Ovary (tissue), 3 donors: ENCODE measurements around the gene DRAM2.

Experiments used
- POLR2A ChIP-seq: fragments of 450-650 bp; IDR thresholded peaks from one replicate; pipeline ENCODE4 v1.6.1; 2017; ENCODE audit warnings: antibody characterized with exemption, mild to moderate bottlenecking, moderate library complexity
- TF ChIP-seq, protein P1 (sequence below), 3 donors: fragments of 450-650 bp in 2 of 3; fragments of 200-600 bp in 1 of 3; IDR thresholded peaks; one replicate each; pipeline versions ENCODE4 v1.5.1 to v1.8.0; 2016 to 2022; ENCODE audit warnings: antibody characterized with exemption in 3 of 3, mild to moderate bottlenecking in 1 of 3
- donor health status: DM: no; HTN: no; CAD: no.

- TF ChIP-seq, protein P1, sequence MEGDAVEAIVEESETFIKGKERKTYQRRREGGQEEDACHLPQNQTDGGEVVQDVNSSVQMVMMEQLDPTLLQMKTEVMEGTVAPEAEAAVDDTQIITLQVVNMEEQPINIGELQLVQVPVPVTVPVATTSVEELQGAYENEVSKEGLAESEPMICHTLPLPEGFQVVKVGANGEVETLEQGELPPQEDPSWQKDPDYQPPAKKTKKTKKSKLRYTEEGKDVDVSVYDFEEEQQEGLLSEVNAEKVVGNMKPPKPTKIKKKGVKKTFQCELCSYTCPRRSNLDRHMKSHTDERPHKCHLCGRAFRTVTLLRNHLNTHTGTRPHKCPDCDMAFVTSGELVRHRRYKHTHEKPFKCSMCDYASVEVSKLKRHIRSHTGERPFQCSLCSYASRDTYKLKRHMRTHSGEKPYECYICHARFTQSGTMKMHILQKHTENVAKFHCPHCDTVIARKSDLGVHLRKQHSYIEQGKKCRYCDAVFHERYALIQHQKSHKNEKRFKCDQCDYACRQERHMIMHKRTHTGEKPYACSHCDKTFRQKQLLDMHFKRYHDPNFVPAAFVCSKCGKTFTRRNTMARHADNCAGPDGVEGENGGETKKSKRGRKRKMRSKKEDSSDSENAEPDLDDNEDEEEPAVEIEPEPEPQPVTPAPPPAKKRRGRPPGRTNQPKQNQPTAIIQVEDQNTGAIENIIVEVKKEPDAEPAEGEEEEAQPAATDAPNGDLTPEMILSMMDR (IDR thresholded peaks at IDR 0.05), result no peak
- no peak for TF ChIP-seq POLR2A
Observed at GRCh38 chr1:111082421-111083203, 57.3 kb downstream of the DRAM2 start.
